Measurements from ENCODE around the gene STK11.

GRCh38 chr19:1274852-1275259 is 69.3 kb downstream of the STK11 start:
- no peak for TF ChIP-seq POLR2A (IDR thresholded peaks at IDR 0.05)
- TF ChIP-seq, protein P1, sequence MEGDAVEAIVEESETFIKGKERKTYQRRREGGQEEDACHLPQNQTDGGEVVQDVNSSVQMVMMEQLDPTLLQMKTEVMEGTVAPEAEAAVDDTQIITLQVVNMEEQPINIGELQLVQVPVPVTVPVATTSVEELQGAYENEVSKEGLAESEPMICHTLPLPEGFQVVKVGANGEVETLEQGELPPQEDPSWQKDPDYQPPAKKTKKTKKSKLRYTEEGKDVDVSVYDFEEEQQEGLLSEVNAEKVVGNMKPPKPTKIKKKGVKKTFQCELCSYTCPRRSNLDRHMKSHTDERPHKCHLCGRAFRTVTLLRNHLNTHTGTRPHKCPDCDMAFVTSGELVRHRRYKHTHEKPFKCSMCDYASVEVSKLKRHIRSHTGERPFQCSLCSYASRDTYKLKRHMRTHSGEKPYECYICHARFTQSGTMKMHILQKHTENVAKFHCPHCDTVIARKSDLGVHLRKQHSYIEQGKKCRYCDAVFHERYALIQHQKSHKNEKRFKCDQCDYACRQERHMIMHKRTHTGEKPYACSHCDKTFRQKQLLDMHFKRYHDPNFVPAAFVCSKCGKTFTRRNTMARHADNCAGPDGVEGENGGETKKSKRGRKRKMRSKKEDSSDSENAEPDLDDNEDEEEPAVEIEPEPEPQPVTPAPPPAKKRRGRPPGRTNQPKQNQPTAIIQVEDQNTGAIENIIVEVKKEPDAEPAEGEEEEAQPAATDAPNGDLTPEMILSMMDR (IDR thresholded peaks at IDR 0.05): no peak
- TF ChIP-seq EP300 (IDR thresholded peaks at IDR 0.05): no peak
